GM18858 (cell line): ENCODE results near the gene ST7L.

ENCODE experiments used
- ATAC-seq: cut with Tn5 transposase; IDR thresholded peaks from one replicate; pipeline ENCODE4 v1.9.1; 2021; ENCODE audit not compliant: unreplicated experiment

Gene ST7L

GRCh38 chr1:112517231-112517630 lies 101.7 kb downstream of the ST7L start:
- ATAC-seq = no peak

DNA sequence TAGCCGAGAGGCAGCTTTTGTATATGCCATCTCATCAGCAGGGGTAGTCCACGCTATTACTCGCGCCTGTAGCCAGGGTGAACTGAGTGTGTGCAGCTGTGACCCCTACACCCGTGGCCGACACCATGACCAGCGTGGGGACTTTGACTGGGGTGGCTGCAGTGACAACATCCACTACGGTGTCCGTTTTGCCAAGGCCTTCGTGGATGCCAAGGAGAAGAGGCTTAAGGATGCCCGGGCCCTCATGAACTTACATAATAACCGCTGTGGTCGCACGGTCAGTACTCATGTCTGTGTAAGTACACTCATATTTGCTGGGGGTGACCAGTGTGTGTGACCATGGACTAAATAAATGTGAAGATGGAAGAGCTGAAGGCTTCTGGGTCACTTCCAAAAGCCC lies 102.8 kb downstream of the ST7L start:
- ATAC-seq = no peak

GRCh38 chr1:112515311-112516009 lies 103.5 kb downstream of the ST7L start:
- no peak for ATAC-seq

- ATAC-seq = no peak
Measured at GRCh38 chr1:112514901-112515300, 104.0 kb downstream of the ST7L start.

DNA sequence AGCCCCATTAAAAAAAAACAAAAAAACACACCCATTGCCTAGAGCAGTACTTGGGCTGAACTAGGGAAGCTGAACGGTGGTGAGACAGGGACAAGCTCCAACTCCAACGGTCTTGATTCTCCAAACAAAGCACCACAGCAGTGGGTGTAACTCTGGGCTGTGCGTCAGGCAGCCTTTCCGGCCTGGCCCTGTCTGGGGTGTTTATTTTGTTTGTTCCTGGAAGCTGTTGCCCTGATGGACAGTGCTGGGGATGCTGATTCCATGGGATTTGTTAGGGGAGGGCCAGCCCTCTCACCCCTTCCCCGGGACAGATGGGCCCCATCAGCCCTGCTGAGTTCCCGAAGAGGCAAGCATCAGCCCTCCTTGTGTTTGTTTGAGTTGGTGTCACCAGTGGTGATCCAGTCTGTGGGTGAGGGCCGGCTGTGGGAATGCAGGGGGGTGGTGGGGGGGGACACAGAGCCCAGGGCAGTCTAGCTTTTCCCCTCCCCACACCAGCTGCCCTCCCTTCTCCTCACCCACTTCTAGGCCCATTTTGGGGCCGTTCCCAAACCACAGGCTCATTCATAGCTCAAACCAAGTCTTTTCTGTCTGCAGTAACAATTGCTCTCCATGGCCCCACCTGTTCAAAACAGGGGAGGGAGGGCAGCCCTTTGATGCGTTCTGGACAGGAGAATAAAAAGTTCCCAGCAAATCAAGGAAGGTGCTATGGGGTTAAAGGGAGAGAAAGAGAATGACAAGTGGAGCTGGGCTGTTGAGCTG lies 105.7 kb downstream of the ST7L start:
- no peak for ATAC-seq

GRCh38 chr1:112511897-112512296 lies 107.0 kb downstream of the ST7L start:
- no peak for ATAC-seq

DNA sequence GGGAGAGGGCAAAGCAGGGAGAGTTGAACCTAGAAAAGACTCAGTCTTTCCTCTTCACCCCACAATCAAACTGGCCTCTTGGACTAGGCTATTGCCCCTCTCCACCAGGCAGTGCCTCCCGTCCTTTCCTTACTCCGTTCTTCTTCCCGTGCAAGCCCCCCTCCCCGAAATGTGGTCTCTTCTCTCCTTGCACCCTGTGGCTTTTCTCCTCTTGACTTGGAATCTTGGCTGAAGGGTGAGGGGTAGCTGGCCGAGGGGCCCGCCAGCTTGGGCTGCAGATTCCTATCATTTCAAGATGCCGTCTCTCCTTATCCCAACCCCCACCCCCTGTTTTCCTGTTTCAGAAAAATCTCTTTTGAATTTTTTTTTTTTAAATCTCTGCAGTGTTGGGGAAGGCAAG lies 108.6 kb downstream of the ST7L start:
- ATAC-seq = no peak

- ATAC-seq = no peak
Measured at GRCh38 chr1:112509660-112510178, 109.2 kb downstream of the ST7L start.

GRCh38 chr1:112509005-112509659 lies 109.8 kb downstream of the ST7L start:
- ATAC-seq = no peak

DNA sequence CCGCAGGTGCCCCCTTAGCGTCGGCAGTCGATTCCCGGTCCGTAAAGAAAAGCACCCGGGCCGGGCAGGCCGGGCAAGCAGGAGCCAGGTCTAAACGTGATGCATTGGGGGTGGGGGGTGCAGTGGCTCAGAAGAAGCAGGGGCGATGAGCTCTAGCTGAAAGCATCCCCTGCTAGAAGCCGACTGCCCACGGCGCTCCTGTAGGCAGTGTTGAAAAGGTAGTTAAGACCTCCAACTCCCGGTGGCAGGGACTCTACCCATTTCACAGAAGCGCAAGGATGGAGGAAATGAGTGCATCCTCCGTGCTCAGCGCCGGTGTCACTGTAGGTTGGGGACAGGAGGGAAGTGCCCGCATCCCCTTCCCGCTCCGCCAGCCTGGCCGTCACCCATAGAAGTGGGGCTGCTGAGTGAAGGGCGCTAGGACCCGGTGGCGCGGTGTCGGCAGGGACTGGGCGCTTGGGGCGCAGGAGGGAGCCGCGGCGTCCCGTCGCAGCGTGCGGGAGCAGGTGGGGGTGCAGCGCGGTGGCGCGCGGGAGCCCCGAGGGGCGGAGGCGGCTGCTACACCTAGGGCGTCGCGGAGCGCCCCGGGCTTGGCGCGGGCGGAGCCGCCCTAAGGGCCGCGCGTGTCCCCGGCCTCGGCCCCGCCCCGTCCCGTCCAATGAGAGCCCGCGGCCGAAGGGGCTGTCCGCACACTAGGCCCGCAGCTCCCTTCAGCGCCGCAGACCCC lies 110.5 kb downstream of the ST7L start, which contains the start of gene WNT2B:
Gene WNT2B, plus strand, starts transcription at position 688 of the 727 bp plus-strand sequence. CDS start 298 bp downstream, outside the sequence.
- no peak for ATAC-seq

DNA sequence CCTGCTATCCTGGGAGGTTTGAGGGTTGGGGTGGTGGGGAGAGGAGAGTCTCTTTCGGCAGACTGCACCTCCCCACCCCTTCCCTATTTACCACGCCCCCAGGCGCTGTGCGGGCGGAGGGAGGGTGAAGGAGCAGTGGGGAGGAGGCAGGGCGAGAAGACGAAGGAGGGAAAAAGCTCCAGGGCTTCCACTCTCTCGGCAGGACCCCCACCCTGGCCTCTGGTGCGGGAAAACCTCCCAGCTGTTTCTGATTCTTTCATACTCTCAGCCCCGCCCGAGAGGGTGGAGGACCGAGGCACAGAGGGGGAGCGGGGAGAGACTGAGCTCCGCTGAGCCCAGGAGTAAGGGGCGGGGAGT lies 111.0 kb downstream of the ST7L start:
- no peak for ATAC-seq

DNA sequence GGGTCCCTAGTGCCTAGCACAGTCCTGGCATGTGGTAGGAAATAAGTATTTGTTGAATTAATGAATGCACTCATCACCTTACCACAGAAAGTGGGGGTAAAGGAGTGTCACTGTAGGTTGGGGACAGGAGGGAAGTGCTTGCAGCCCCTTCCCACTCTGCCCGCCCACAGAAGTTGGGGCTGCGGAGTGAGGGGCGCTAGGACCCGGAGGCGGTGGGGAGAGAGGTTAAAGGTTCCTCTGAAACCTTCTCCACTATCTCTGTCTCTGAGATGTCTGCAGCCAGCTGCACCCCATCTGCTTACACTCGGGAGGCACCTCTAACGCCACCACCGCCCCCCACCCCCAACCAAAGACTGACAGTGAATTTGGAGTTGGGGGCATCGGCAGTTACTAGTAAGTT lies 111.6 kb downstream of the ST7L start:
- ATAC-seq = no peak

DNA sequence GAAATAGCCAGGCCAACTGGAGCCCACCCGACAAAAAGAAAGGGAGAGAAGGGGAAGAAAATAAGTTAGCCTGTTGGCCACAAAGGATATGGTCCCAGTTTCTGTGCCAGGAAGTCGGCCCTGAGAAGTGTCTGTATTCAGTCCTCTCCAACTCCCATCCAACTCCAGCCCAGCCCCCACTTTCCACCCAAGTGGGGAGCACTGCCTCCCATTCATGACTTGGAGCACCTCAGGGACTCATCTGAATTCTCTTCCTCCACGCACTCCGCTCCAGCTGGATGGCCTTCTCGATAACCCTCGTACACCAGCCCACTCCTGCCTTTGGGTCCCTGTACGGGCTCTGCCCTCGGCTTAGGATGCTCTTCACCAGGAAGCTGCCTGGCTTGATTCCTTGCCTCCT lies 112.2 kb downstream of the ST7L start:
- no peak for ATAC-seq

DNA sequence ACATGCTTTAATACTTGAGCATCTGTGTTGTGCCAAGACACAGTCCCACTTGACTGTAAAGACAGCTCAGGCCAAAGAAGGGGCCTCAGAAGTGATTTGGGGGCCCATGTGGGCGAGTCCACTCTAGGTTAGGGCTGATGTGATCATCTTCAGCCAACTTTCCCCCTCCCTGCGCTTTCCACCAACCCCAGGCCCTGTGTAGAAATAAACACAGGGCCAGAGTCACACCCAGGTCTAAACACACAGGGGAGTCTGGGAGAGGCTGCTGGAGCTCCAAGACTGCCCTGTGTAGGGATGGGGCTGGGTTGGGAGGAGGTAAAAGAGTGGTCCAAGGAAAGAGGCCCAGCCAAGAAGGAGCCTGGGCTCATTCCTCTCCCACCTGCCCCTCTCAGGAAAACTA lies 112.6 kb downstream of the ST7L start:
- ATAC-seq = no peak

GRCh38 chr1:112505878-112506277 lies 113.1 kb downstream of the ST7L start:
- ATAC-seq = no peak

GRCh38 chr1:112505400-112505785 lies 113.5 kb downstream of the ST7L start:
- ATAC-seq = no peak

DNA sequence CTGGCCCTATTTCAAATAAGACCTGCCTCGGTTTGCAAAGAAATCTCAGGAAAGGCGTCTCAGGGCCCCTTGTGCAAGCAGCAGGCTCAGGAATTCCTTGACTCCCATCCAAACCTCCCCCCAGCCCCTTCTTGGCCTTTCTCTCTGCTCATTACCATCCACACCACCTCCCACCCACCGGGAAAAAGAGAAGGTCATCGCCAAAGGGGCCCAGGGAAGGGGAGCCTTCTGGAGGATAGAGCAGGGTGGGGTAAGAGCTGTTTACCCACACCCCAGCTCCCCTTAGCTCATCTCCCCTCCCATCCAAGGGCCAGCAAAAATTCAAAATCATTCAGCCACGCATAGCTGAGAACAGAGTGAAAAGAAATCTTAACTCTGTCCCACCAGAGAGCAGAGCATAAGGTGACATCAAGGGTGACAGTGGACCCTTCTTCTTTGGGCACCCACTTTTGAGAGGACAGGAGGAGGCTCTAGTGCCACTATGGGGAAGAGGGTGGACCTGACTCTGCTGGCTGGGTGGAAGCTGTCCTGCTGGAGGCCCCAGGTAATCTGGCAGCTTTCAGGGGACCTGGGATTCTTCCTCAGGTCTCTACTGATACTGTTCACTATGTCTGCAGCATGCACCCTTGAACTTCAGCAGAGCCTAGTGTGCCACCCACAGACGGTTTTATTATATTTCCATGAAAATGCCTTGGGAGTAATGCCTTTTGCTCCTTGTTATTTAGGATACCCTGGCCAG lies 114.1 kb downstream of the ST7L start:
- ATAC-seq = no peak

DNA sequence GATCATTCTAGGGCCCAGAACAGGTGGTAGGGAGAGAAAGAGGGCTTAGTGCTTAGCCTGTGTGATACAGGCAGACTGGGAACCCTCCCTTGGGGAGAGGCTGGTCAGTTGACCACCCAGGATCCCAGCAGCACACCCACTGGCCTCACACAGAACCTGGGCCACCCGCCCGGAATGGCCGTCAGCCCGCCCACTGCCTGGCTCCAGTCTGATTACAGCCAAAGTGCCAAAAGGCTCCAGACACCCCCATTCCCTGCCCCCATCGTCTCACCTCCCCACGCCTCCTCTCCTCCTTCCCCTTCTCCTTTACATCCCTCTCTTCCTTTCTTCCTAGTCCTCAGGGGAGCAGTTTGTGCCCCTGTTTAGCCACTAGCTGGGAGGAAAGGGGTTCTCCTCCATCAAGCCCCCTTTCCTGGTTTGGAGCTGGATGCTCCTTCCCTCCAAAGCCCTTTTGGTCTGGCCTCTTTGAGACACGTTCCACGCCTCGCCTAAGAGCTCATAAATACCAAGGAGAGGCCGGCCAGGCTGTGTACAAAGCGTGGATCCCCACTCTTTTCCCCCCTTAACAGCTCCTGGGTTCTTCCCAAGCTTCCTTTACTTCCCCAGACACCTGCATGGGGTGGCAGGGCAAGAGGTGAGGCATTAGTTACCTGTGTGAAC lies 114.8 kb downstream of the ST7L start:
- ATAC-seq = no peak

DNA sequence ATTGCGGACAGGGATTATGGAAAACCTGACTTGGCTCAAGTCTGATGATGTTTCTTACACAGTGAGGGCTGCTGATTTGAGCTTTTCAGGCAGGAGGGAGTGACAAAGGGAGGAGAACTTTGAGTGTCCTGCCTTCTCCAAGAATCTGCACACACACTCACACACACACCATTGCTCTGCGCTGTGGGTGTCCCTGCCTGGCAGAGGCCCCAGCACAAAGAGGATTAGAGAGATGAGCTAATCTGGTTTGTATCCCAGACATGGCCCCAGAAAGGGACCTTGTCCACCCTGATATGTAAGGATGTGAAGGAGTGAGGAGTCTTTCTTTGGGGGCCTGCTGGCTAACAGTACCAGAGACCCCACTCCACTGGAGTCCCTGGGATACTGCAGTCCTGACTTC lies 116.1 kb downstream of the ST7L start:
- no peak for ATAC-seq
